ENCODE measurements around the gene TMEM131L.
"Not testable (repeated sequence)": the region's sequence is repeated elsewhere in the genome, so short reads cannot be mapped to it uniquely, and the experiment has no call there.

Gene TMEM131L

GRCh38 chr4:153466081-153466948 is at the start of gene TMEM131L:
Gene TMEM131L, plus strand, starts transcription at chr4:153466360. Its CDS starts 38 bp downstream, at chr4:153466398.
- in situ Hi-C loops (cut with MboI; ENCODE audit: low pct_unique_long_range_greater_than_20kb, low sequenced_read_pairs): no loop called here
- DNase-seq: peak; percentile 90

- DNase-seq; in situ Hi-C loops (cut with MboI; ENCODE audit: low pct_unique_long_range_greater_than_20kb, low sequenced_read_pairs): not testable (repeated sequence)
These were observed 49.7 kb upstream of the TMEM131L start for GRCh38 chr4:153416456-153416855.

GRCh38 chr4:153418121-153418520 is 48.0 kb upstream of the TMEM131L start:
- in situ Hi-C loops (cut with MboI; ENCODE audit: low pct_unique_long_range_greater_than_20kb, low sequenced_read_pairs): no loop called here
- no peak for DNase-seq

- no peak for DNase-seq
- in situ Hi-C loops (cut with MboI; ENCODE audit: low pct_unique_long_range_greater_than_20kb, low sequenced_read_pairs): no loop called here
These were observed 47.6 kb upstream of the TMEM131L start for GRCh38 chr4:153418558-153418957.

- in situ Hi-C loops (cut with MboI; ENCODE audit: low pct_unique_long_range_greater_than_20kb, low sequenced_read_pairs): no loop called here
- no peak for DNase-seq
These were observed 47.1 kb upstream of the TMEM131L start for GRCh38 chr4:153419029-153419428.

GRCh38 chr4:153419673-153420278 is 46.4 kb upstream of the TMEM131L start:
- in situ Hi-C loops (cut with MboI; ENCODE audit: low pct_unique_long_range_greater_than_20kb, low sequenced_read_pairs): no loop called here
- DNase-seq: no peak

- in situ Hi-C loops (cut with MboI; ENCODE audit: low pct_unique_long_range_greater_than_20kb, low sequenced_read_pairs): no loop called here
- no peak for DNase-seq
These were observed 45.8 kb upstream of the TMEM131L start for GRCh38 chr4:153420361-153420760.

GRCh38 chr4:153421941-153422340 is 44.2 kb upstream of the TMEM131L start:
- DNase-seq: no peak
- in situ Hi-C loops (cut with MboI; ENCODE audit: low pct_unique_long_range_greater_than_20kb, low sequenced_read_pairs): no loop called here

- DNase-seq: peak; percentile 34
- in situ Hi-C loops (cut with MboI; ENCODE audit: low pct_unique_long_range_greater_than_20kb, low sequenced_read_pairs): no loop called here
These were observed 39.8 kb upstream of the TMEM131L start for GRCh38 chr4:153426207-153426885.

- no peak for DNase-seq
- in situ Hi-C loops (cut with MboI; ENCODE audit: low pct_unique_long_range_greater_than_20kb, low sequenced_read_pairs): no loop called here
These were observed 38.6 kb upstream of the TMEM131L start for GRCh38 chr4:153427363-153428071.

GRCh38 chr4:153428941-153429475 is 37.2 kb upstream of the TMEM131L start:
- no peak for DNase-seq

GRCh38 chr4:153432965-153433753 is 33.0 kb upstream of the TMEM131L start:
- in situ Hi-C loops (cut with MboI; ENCODE audit: low pct_unique_long_range_greater_than_20kb, low sequenced_read_pairs): no loop called here
- peak; percentile 88 for DNase-seq

More at GRCh38 chr4:153428941-153429475, 37.2 kb upstream of the TMEM131L start:
- in situ Hi-C loops (cut with MboI; ENCODE audit: low pct_unique_long_range_greater_than_20kb, low sequenced_read_pairs): no loop called here

GRCh38 chr4:153433754-153434105 is 32.4 kb upstream of the TMEM131L start:
- in situ Hi-C loops (cut with MboI; ENCODE audit: low pct_unique_long_range_greater_than_20kb, low sequenced_read_pairs): no loop called here
- no peak for DNase-seq

GRCh38 chr4:153434190-153434589 is 32.0 kb upstream of the TMEM131L start:
- DNase-seq: no peak
- in situ Hi-C loops (cut with MboI; ENCODE audit: low pct_unique_long_range_greater_than_20kb, low sequenced_read_pairs): no loop called here

- in situ Hi-C loops (cut with MboI; ENCODE audit: low pct_unique_long_range_greater_than_20kb, low sequenced_read_pairs): no loop called here
- DNase-seq: no peak
These were observed 27.0 kb upstream of the TMEM131L start for GRCh38 chr4:153438916-153439756.

GRCh38 chr4:153439831-153440230 is 26.3 kb upstream of the TMEM131L start:
- in situ Hi-C loops (cut with MboI; ENCODE audit: low pct_unique_long_range_greater_than_20kb, low sequenced_read_pairs): no loop called here
- DNase-seq: no peak

GRCh38 chr4:153440475-153440874 is 25.7 kb upstream of the TMEM131L start:
- DNase-seq: peak; percentile 54
- in situ Hi-C loops (cut with MboI; ENCODE audit: low pct_unique_long_range_greater_than_20kb, low sequenced_read_pairs): no loop called here

All from KBM-7 (cell line).